GM21529 (cell line): ENCODE measurements around the gene EPM2AIP1.
A peak's percentile ranks its signal among the peaks of the same experiment; 100 is the strongest.
"Not testable (repeated sequence)": the region's sequence is repeated elsewhere in the genome, so short reads cannot be mapped to it uniquely, and the experiment has no call there.

Experiments
- ATAC-seq: cut with Tn5 transposase; IDR thresholded peaks from one replicate; pipeline ENCODE4 v1.9.1; 2021; ENCODE audit not compliant: unreplicated experiment

EPM2AIP1 gene

DNA sequence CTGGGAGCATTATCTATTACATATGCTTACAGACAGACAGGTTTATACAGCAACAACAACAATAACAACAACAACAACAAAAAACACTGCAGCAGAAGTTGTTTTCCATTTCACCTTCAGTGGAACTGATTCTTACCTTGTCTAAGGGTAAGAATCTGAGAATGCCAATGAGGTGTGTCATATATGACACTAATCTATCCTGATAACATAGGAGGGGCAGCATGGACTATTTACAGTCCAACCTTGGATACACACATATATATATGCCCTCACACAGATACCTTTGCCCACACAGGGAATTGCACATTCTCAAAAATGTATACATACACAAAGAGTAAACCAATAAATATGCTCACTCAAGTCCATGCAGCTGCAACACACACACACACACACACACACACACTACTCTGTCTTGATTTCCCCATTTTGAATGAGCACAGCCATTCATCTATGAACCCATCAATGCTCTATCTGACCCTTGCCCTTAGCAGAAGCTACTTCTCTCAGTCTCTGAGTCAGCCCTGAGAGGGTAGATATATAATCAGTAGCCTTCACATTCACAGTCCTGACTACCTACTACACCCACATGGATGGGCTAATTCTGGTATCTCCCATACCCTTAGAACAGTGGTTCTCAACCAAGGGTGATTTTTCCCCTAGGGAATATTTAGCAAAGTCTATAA lies 38.3 kb downstream of the EPM2AIP1 start:
- no peak for ATAC-seq

DNA sequence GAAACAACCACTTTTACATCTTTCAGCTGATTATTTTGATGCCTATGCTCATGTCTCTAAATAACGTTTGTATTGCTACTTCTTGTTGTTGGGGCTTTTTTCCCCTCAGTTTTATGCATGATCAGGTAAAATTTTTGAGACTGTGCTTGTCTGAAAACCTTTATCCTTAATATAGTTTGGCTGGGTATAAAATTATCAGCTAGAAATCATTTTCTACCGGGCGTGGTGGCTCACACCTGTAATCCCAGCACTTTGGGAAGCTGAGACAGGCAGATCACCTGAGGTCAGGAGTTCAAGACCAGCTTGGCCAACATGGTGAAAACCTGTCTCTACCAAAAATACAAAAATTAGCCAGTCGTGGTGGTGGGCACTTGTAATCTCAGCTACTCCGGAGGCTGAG lies 45.1 kb downstream of the EPM2AIP1 start:
- not testable (repeated sequence) for ATAC-seq

DNA sequence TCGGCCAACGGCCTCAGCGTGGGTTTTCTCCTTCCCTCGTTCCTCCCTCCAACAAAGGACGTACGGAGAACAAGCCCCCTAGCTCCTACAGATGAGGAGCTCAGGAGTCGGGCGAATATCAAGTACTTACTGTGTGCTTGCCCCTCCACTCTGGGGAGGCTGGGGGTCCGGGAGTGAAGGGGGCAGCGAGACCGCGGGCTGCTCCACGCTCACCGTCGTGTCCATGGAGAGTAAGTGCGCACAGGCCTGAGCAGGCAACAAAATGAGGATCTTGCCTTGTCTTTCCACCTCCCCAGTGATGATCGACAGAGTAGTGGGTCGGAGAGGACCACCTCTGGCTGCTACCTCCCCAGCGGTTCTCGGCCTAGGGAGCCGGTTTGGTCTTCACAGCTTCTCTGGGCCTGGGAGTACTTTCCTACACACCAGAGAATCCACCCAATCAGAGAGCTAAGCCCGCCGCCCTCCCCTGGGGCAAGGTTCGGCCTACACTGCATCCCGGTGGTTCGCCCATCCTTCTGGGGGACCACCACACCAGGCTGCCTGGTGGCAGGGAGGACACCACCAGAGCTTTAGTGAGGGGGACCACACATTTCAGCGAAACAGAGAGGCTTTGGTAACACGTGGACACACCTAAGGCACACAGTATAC lies 47.5 kb downstream of the EPM2AIP1 start:
- ATAC-seq = no peak

DNA sequence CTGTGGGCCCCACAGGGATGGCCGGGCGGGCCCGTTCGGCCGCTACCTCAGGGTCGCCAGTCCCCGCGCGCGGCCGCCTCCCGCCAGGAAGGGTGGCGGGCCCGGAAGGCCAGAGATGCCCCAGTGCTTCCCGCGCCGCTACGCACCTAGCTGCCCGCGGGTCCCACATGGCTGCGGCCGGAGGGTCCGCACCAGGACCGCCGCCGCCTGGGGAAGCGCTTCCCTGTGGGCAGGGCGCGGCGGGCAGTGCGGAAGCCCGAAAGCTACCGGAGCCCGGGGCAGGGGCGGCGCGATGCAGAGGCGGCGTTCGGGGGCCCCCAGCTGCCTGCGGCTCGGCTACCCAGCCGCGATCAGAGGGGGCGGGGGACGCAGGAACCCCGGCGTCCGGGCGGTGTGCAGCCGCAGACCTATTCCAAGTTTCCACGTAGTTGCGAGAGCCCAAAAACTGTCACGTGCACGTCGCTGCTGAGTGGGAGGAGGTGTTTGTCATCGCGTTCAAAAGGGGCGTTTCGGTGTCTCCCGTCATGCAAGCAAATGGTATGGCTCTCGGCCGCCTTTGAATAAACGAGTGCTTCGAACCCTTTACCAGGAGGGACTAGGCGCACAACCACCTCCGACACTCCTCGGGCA lies 48.2 kb downstream of the EPM2AIP1 start, which contains the start of gene TRANK1:
TRANK1 (minus strand) TSS at position 414 of the 630 bp plus-strand sequence; CDS start at position 169, 245 bp downstream.
- ATAC-seq = peak; percentile 60

GRCh38 chr3:36944012-36944640 lies 48.8 kb downstream of the EPM2AIP1 start:
- ATAC-seq = peak; percentile 56

DNA sequence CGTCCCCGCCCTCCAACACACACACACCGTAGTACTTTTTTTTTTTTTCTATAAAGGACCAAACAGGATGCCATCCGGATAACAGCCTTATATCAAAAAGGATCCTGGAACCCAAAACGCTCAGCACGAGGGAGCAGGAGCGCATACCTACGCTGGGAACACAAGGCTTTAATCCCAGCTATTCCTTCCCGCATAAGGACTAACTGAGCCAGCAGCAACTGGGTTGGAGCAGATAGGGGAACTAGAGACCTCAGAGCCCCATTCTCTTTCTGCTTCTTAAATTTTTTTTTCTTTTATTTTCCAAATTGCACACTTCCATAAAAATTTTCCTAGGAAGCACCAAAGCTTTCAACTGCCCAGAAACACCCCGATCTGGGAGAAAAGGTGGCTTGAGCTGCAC lies 49.3 kb downstream of the EPM2AIP1 start:
- ATAC-seq = no peak

DNA sequence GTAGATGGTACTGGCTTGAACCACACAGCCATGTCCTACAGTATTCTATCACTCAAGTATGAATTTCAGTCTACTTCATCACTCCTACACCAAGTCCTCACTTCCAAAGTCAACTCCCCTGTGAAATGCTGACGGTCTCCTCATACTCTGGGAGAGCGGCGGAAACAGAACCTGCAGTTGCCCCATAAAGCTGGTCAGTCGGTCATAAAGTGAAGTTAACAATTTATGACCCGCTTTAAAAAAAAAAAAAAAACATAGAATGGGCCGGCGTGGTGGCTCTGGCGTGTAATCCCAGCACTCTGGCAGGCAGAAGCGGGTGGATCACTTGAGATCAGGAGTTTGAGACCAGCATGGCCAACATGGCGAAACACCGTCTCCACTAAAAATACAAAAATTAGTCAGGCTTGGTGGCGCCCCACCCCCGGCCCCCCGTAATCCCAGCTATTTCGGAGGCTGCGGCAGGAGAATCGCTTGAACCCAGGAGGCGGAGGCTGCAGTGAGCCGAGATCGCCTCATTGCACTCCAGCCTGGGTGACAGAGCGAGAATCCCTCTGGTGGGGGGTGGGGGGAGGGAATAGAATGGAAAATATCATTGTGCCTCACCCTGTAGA lies 50.2 kb downstream of the EPM2AIP1 start:
- no peak for ATAC-seq

DNA sequence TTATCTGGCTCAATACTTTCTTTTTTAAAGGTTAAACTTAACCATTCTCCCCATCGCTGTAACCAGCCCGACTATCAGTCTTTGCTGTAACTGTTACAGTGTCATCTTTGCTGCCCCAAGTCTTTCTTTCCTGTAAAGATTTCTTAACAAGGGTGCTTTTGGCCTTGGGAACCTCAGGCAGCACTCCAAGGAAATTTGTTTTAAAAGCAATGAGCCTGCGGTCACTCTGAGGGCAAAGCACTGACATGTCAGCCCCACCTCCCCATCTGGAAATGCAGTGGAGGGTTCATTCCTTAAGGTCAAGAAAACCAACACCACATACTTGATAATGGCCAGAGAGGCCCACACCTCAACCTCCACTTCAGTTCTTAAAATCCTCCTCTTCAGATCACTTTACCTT lies 51.3 kb downstream of the EPM2AIP1 start:
- ATAC-seq = no peak

- ATAC-seq = no peak
These were observed 51.8 kb downstream of the EPM2AIP1 start for GRCh38 chr3:36941162-36941561.

GRCh38 chr3:36937492-36937891 lies 55.4 kb downstream of the EPM2AIP1 start:
- ATAC-seq = no peak
